ENCODE data around the gene SFMBT2. TPM values are rescaled to one million over a fixed set of nuclear protein-coding genes. Genes with fewer than 3 reads are reported as not detected.

Gene SFMBT2
- total RNA-seq, 6 experiments from 2014 or later, result 0.03 to 0.12 (median 0.06) TPM

DNA sequence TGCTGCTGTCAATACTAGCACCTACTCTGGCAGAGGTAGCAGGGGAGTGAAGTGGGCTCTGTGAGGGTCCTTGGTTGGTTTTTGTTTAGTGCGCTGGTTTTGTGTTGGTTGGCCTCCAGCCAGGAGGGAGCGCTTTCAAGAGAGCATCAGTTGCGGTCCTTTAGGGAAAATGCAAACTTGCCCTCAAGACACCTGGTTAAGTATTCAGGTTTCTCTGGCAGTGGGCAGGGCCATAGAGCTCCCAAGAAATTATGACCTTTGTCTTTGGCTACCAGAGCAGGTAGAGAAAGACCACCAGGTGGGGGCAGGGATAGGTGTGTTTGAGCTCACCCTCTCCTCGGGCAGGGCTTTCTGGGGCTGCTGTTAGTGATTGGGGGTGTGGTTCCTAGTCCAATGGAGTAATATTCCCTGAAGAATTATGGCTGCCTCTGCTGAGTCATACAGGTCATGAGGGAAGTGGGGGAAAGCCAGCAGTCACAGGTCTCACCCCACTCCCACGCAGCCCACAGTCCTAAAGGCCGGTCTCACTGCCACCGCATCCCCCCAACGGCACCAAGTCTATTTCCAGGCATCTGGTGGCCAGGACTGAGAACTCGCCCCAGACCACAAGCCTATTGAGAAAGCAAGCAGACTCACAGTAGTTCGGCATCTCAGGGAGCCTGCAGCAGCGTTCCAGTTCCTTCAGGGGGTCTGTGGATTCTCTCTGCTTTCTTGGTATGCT is 280.5 kb downstream of the SFMBT2 start:
- H3K27me3 Mint-ChIP-seq (ENCODE audit: insufficient read depth), result no peaks in the 10 kb centered on the region; the same call in 1 of the 2 replicates
- H3K4me1 Mint-ChIP-seq (ENCODE audit: low read depth), result no peaks in the 10 kb centered on the region
- no peak for TF ChIP-seq CTCF (IDR thresholded peaks at IDR 0.05)
- H3K9me3 Mint-ChIP-seq, result peaks cover 44% of the 10 kb centered on the region
- peaks cover 6% of the 10 kb centered on the region; the same call in 1 of the 2 replicates for H3K36me3 Mint-ChIP-seq (ENCODE audit: low read depth)
- no peak for DNase-seq
- H3K4me3 Mint-ChIP-seq, result no peak overlapping the region
- no peak overlapping the region for H3K27ac Mint-ChIP-seq

DNA sequence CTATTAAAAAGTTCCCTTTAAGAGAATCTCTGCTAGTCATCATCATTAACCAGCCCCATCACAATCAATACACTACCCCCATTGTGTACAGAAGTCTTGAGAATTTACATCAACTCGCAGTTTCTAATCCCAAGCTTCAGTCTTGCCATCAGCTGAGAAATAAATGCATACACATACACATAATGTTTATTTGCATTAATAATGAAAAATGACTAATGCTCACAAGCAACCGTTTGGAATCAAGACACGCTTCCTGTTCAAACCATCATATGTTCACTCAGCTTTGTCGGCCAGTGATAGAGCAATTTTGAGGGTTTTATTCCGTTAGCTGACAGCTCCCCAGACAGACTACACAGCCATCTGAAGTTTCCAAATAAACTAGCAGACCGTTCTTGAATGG is 287.1 kb downstream of the SFMBT2 start:
- TF ChIP-seq CTCF (IDR thresholded peaks at IDR 0.05), result no peak
- Mint-ChIP-seq H3K36me3 (ENCODE audit: low read depth) (no peaks in the 10 kb centered on the region; the same call in 1 of the 2 replicates), H3K27me3 (ENCODE audit: insufficient read depth) (no peaks in the 10 kb centered on the region), H3K27ac (no peak overlapping the region), H3K4me1 (ENCODE audit: low read depth) (no peaks in the 10 kb centered on the region), H3K9me3 (peaks cover 19% of the 10 kb centered on the region), H3K4me3 (no peak overlapping the region)
- DNase-seq, result no peak

DNA sequence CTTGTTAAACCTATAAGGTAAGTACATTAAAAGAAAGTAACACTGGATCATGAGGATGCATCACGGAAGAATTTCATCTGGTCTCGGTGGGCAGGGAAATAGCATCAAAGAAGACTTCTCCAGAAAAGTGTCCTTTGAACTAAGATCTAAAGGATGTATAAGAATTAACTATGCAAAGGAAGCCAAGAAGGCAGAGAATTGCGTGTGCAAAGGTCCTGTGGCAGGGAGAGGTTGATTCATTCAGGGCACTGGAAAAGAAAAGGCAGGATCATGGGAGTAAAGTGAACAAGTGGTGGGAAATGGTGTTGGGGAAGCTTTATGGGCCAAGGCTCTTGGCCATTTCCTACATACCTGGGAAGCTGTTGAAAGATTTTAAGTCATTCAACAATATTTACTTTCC is 288.3 kb downstream of the SFMBT2 start:
- no peaks in the 10 kb centered on the region for H3K4me1 Mint-ChIP-seq (ENCODE audit: low read depth)
- no peak for DNase-seq
- TF ChIP-seq CTCF (IDR thresholded peaks at IDR 0.05), result no peak
- no peak overlapping the region for H3K4me3 Mint-ChIP-seq
- peaks cover 21% of the 10 kb centered on the region for H3K9me3 Mint-ChIP-seq
- no peaks in the 10 kb centered on the region for H3K27me3 Mint-ChIP-seq (ENCODE audit: insufficient read depth)
- no peaks in the 10 kb centered on the region; the same call in 1 of the 2 replicates for H3K36me3 Mint-ChIP-seq (ENCODE audit: low read depth)
- no peak overlapping the region for H3K27ac Mint-ChIP-seq

DNA sequence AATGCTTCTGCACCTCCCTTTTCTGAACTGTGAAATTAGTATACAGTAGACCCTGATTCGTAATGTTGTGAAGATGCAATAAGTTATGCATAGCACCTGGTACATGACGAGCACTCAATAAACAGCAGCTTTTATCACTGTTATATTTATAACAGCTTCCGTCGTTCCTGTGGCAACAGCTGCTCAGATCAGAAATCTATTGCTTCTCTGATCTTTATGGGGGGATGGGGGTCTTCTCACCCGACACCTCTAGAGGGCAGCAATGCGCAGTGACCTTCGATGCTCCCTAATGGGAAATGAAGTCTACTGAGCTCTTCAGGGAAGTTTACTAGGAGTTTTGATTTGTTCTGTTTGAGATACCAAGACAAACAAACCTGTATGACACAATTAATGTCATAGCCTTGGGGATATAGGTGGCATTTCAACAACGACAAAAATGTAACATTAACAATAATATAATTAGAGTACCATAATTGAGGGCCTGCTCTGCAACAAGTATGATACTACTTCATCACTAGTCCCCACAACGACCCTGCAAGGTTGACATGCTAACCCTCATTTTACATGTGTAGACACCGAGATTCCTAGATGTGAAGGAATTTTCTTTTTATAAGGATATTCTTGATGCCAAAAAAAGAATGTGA is 289.6 kb downstream of the SFMBT2 start:
- Mint-ChIP-seq H3K36me3 (ENCODE audit: low read depth) (no peaks in the 10 kb centered on the region), H3K4me3 (no peak overlapping the region), H3K27ac (no peak overlapping the region), H3K9me3 (peaks cover 18% of the 10 kb centered on the region), H3K27me3 (ENCODE audit: insufficient read depth) (no peaks in the 10 kb centered on the region), H3K4me1 (ENCODE audit: low read depth) (no peaks in the 10 kb centered on the region)
- TF ChIP-seq CTCF (IDR thresholded peaks at IDR 0.05), result peak; percentile 35; the same call in 1 of the 2 replicates
- DNase-seq, result no peak

DNA sequence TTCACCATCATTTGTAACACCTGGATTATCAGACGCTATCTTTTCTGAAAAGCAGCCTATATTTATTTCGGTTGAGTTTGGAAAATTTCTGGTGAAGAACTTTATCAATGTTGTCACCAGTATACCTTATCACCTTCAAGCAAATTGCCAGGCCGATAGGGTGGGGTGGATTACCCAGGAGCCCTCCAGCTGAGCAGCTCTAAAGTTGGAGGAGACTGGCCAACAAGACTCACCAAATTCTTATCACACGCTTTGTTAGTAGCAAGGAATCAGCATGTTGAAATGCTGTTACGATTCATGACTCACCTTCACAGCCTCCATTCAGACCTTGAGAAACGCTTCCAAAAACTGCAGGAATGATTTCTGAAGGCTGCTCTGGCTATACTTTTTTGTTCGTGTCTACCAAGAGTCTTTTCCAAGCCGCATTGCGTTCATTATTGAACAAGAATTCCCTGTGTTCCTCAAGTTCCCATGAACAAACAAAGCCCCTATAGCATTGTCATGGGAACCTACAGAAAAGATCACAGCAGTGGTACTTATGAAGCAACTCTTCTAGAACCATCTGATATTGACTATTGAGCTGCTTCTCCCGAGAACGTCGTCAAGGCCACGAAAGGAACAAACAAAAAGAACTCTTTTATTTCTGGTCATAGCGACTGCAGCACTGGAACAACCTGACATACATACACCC is 291.4 kb downstream of the SFMBT2 start:
- H3K36me3 Mint-ChIP-seq (ENCODE audit: low read depth), result no peaks in the 10 kb centered on the region

More for the DNA sequence above, 291.4 kb downstream of the SFMBT2 start:
- DNase-seq, result no peak
- H3K4me1 Mint-ChIP-seq (ENCODE audit: low read depth), result no peaks in the 10 kb centered on the region
- no peaks in the 10 kb centered on the region for H3K27me3 Mint-ChIP-seq (ENCODE audit: insufficient read depth)
- no peak overlapping the region for H3K27ac Mint-ChIP-seq
- TF ChIP-seq CTCF (IDR thresholded peaks at IDR 0.05), result no peak
- peaks cover 24% of the 10 kb centered on the region for H3K9me3 Mint-ChIP-seq
- no peak overlapping the region for H3K4me3 Mint-ChIP-seq

Measured in HFFc6 (cell line).